ENCODE results near the gene FAM120A.
A peak's percentile ranks its signal among the peaks of the same experiment; 100 is the strongest.

Gene FAM120A

GRCh38 chr9:93574091-93574899, 122.8 kb downstream of the FAM120A start:
- no peak for DNase-seq (ENCODE audit: low read depth, low spot score)
- no peak overlapping the region for H3K27ac ChIP-seq

DNA sequence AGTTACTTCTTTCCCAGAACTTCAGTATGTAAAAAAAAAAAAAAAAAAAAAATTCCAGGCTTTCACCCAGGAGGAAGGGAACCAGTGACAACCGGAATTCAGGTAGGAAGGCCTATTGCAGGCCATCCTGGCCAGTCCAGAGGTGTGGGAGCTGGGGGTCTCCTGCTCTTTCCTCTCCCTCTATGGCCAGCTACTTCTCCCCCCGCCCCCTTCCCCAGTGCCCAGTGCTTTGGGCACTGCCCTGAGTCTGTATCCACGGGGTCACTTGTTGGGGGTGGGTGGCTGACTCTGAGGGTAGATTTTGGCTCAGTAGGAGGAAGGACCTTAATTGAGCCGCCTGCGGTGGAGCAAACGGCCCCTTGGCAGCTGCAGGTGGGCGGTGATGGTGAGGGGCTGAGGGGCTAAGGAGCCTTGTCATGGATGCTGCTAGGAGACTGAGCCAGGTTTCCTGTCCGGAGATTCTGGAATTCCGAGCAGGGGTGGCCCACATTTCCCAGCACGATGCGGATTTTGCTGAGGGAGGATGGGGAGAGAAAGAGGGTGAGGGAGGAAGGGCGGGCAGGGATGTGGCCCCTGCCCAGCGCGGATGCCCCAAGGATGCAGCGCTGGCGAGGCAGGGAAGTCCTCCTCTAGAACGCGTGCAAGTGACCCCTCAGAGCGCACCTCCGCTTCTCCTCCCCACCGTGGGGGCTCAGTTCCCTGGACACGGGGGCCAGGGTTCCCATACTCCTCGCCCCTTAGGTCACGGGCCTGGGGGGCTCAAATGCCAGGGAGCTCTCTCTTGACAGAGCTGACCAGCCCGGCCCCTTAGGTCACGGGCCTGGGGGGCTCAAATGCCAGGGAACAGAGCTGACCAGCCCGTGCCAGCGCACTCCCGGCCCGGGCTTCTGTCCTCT, 123.7 kb downstream of the FAM120A start:
- H3K27ac ChIP-seq: peak overlapping the region; percentile 59
- DNase-seq (ENCODE audit: low read depth, low spot score): no peak

DNA sequence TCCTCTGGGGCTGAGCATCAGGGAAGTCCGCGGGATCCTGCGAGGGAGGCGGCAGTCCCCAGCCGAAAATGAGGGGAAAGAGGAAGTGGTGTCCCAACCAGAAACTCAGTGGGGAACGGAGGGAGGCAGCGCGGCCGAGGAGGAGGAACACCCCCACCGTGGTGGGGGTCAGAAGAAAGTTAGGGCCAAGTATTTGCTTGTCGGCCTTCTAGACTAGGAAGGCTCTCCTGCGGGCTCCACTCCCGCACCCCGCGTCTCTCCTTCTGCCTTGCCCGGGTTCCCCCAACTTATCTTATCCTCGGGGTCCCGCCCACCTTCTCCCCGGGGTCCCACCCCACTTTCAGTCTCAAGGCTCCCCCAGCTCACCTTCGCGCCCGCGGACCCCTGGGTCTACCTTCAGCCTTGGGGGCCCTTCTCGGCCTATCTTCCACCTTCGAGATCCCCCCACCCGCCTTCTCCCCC, 124.3 kb downstream of the FAM120A start:
- no peak for DNase-seq (ENCODE audit: low read depth, low spot score)
- peak overlapping the region; percentile 59 for H3K27ac ChIP-seq

- no peak for DNase-seq (ENCODE audit: low read depth, low spot score)
Observed at GRCh38 chr9:93576258-93577077, 125.0 kb downstream of the FAM120A start, which contains the start of gene PHF2. Gene PHF2, plus strand, starts transcription at chr9:93576584. Its CDS starts 190 bp downstream, at chr9:93576774.

GRCh38 chr9:93577078-93577974, 125.8 kb downstream of the FAM120A start:
- H3K27ac ChIP-seq: peak overlapping the region; percentile 59
- no peak for DNase-seq (ENCODE audit: low read depth, low spot score)

More at GRCh38 chr9:93576258-93577077, 125.0 kb downstream of the FAM120A start, which contains the start of gene PHF2:
- peak within 1 kb of the TSS; percentile 59 for H3K27ac ChIP-seq

- no peak for DNase-seq (ENCODE audit: low read depth, low spot score)
- peak overlapping the region; percentile 59 for H3K27ac ChIP-seq
Observed at GRCh38 chr9:93577975-93578682, 126.6 kb downstream of the FAM120A start.

DNA sequence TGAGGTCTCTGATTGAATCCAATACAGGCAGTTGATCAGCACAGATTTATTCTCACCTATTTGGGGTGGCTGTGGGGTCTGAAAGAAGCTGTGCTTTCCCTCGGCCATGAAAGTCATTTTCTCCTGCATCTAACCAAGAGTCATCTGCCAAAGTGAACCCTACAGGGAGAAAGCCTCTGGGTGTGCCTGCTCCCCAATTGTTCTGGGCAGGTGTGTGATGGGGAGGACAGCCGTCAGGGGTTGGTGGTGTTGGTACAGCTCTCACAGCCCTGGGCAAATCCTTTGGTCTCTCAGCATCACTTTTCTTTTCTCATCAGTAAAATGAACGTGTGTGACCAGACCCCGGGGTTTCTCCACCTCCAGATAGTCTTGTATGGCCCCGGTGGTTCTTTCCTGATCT, 127.4 kb downstream of the FAM120A start:
- DNase-seq (ENCODE audit: low read depth, low spot score): no peak
- no peak overlapping the region for H3K27ac ChIP-seq

GRCh38 chr9:93579711-93580516, 128.4 kb downstream of the FAM120A start:
- no peak overlapping the region for H3K27ac ChIP-seq
- no peak for DNase-seq (ENCODE audit: low read depth, low spot score)

DNA sequence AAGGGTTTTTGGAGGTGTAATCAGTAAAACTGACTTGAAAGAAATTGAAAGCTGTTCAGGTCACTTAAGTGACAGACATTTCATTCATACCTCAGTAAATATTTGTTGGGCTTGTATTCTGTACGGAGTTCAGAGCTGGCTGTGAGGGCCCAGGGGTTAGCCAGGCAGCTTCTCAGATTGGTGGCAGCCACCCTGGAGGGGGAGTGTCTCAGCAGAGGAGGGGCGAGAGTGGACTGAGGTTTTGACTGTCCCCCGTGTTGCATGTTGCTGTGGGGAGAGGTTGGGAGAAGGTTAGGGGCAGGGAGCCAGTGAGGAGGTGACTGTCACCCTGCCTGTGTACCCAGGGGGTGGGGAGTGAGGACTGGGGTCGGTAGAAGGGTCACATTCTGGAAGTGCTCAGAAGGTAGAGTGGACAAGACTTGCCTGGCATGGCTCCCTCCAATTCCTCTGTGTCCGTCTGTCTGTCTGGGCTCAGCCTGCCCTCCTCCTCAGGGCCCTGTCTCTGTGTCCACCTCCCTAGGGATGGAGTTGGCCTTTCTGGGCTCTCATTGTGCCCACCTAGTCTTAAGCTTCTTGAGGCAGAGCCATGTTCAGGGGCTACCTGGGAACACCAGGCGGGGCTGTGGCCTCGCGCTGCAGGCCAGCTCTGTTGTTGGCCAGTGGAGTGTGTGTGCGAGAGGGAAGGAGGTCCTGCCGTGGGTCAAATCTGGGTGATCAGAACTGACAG, 129.3 kb downstream of the FAM120A start:
- DNase-seq (ENCODE audit: low read depth, low spot score): no peak
- no peak overlapping the region for H3K27ac ChIP-seq

GRCh38 chr9:93582115-93582514, 130.6 kb downstream of the FAM120A start:
- no peak overlapping the region for H3K27ac ChIP-seq
- DNase-seq (ENCODE audit: low read depth, low spot score): no peak

- no peak for DNase-seq (ENCODE audit: low read depth, low spot score)
Observed at GRCh38 chr9:93582550-93582949, 131.1 kb downstream of the FAM120A start.

GRCh38 chr9:93585259-93585658, 133.8 kb downstream of the FAM120A start:
- no peak overlapping the region for H3K27ac ChIP-seq

More at GRCh38 chr9:93582550-93582949, 131.1 kb downstream of the FAM120A start:
- H3K27ac ChIP-seq: no peak overlapping the region

GRCh38 chr9:93585695-93586094, 134.2 kb downstream of the FAM120A start:
- no peak for DNase-seq (ENCODE audit: low read depth, low spot score)

More at GRCh38 chr9:93585259-93585658, 133.8 kb downstream of the FAM120A start:
- DNase-seq (ENCODE audit: low read depth, low spot score): no peak

GRCh38 chr9:93586290-93587057, 135.0 kb downstream of the FAM120A start:
- DNase-seq (ENCODE audit: low read depth, low spot score): no peak

More at GRCh38 chr9:93585695-93586094, 134.2 kb downstream of the FAM120A start:
- no peak overlapping the region for H3K27ac ChIP-seq

DNA sequence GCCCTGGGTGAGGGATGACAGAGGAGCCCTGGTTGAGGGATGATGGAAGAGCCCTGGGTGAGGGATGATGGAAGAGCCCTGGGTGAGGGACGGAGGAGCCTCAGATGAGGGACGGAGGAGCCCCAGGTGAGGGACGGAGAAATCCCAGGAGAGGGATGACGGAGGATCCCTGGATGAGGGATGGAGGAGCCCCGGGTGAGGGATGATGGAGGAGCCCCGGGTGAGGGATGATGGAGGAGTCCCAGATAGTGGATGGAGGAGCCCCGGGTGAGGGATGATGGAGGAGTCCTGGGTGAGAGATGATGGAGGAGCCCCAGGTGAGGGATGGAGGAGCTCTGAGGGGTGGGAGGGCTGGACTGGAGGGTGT, 135.8 kb downstream of the FAM120A start:
- H3K27ac ChIP-seq: no peak overlapping the region
- DNase-seq (ENCODE audit: low read depth, low spot score): no peak

More at GRCh38 chr9:93586290-93587057, 135.0 kb downstream of the FAM120A start:
- H3K27ac ChIP-seq: no peak overlapping the region

All from epithelial cell of prostate (primary cell).